Natural killer cell treated with Interleukin-12 subunit alpha and Interleukin-12 subunit beta and Interleukin-15 and Interleukin-18, amount 100 ng/mL, for 72 hours (primary cell): ENCODE results near the gene TFAM. TPM values are rescaled to one million over a fixed set of nuclear protein-coding genes. Genes with fewer than 3 reads are reported as not detected.
"Not testable (repeated sequence)": the region's sequence is repeated elsewhere in the genome, so short reads cannot be mapped to it uniquely, and the experiment has no call there.

Source experiments
- ATAC-seq, 2 donors: fragments of 150-1000 bp; cut with Tn5 transposase in 1 of 2; sonication (Bioruptor Pico), chemical (Tn5 transposase) in 1 of 2; 2 replicates each; pipeline ENCODE4 v1.10.0; 2021
- DNase-seq: peaks from one replicate; pipeline ENCODE4 v3.0.0; 2022; ENCODE audit warnings: low spot score
- H3K27ac Mint-ChIP-seq, 2 donors: 1 replicate in 1 of 2; 2 replicates in 1 of 2; pipeline ENCODE4 v1.8.0; 2022; ENCODE audit warnings: mixed read lengths in 2 of 2, mild to moderate bottlenecking in 1 of 2, moderate library complexity in 1 of 2
- H3K27me3 Mint-ChIP-seq, 2 donors: 1 replicate in 1 of 2; 2 replicates in 1 of 2; pipeline ENCODE4 v1.8.0; 2022; ENCODE audit warnings: mixed read lengths in 2 of 2
- H3K36me3 Mint-ChIP-seq: one replicate; pipeline ENCODE4 v1.8.0; 2022; ENCODE audit warnings: mixed read lengths
- H3K4me1 Mint-ChIP-seq, 2 donors: 1 replicate in 1 of 2; 2 replicates in 1 of 2; pipeline ENCODE4 v1.8.0; 2022; ENCODE audit warnings: low read depth in 2 of 2, mixed read lengths in 2 of 2, mild to moderate bottlenecking in 1 of 2
- H3K4me3 Mint-ChIP-seq: one replicate; pipeline ENCODE4 v1.8.0; 2022; ENCODE audit warnings: mixed read lengths
- H3K9me3 Mint-ChIP-seq: 2 replicates; pipeline ENCODE4 v1.8.0; 2022; ENCODE audit warnings: mixed read lengths
- total RNA-seq, 2 donors: library from RNA; stranded (reverse); gene quantifications; one replicate each; pipeline ENCODE4 v1.2.3, GENCODE V29; 2022

The TFAM gene
- total RNA-seq, 2 donors from 2014 or later, result 59.6 to 84.9 TPM

GRCh38 chr10:58389024-58389423 lies 3.8 kb downstream of the TFAM start:
- DNase-seq, result no peak
- no peak for ATAC-seq
- H3K27me3 Mint-ChIP-seq, result no peaks in the 10 kb centered on the region
- H3K36me3 Mint-ChIP-seq, result peaks cover 25% of the 10 kb centered on the region
- H3K27ac Mint-ChIP-seq, result no peak overlapping the region
- H3K4me3 Mint-ChIP-seq, result no peak overlapping the region
- H3K9me3 Mint-ChIP-seq, result no peaks in the 10 kb centered on the region
- peaks cover 27 to 46% of the 10 kb centered on the region in 2 donors for H3K4me1 Mint-ChIP-seq

- Mint-ChIP-seq H3K36me3 (peaks cover 37% of the 10 kb centered on the region), H3K27me3 (no peaks in the 10 kb centered on the region), H3K4me1 (peaks cover 10 to 21% of the 10 kb centered on the region in 2 donors), H3K9me3 (no peaks in the 10 kb centered on the region), H3K4me3 (no peak overlapping the region), H3K27ac (no peak overlapping the region)
- no peak for ATAC-seq
- no peak for DNase-seq
These were observed 8.1 kb downstream of the TFAM start for GRCh38 chr10:58393317-58393716.

- H3K36me3 Mint-ChIP-seq, result peaks cover 32% of the 10 kb centered on the region
- no peak overlapping the region for H3K4me3 Mint-ChIP-seq
- no peak for ATAC-seq
These were observed 9.3 kb downstream of the TFAM start for GRCh38 chr10:58394471-58394870.

GRCh38 chr10:58396057-58396456 lies 10.8 kb downstream of the TFAM start:
- ATAC-seq (no peak), DNase-seq (no peak)
- Mint-ChIP-seq H3K36me3 (peaks cover 24% of the 10 kb centered on the region), H3K9me3 (no peaks in the 10 kb centered on the region), H3K4me3 (no peak overlapping the region), H3K4me1 (peaks cover 6 to 9% of the 10 kb centered on the region in 2 donors), H3K27me3 (no peaks in the 10 kb centered on the region), H3K27ac (no peak overlapping the region)

More at GRCh38 chr10:58394471-58394870, 9.3 kb downstream of the TFAM start:
- H3K27ac Mint-ChIP-seq, result no peak overlapping the region
- no peaks in the 10 kb centered on the region for H3K27me3 Mint-ChIP-seq
- H3K4me1 Mint-ChIP-seq, result peaks cover 10 to 18% of the 10 kb centered on the region in 2 donors
- no peak for DNase-seq
- no peaks in the 10 kb centered on the region for H3K9me3 Mint-ChIP-seq

GRCh38 chr10:58397830-58398229 lies 12.6 kb downstream of the TFAM start:
- no peak for ATAC-seq
- no peaks in the 10 kb centered on the region for H3K27me3 Mint-ChIP-seq
- H3K4me3 Mint-ChIP-seq, result no peak overlapping the region
- no peaks in the 10 kb centered on the region for H3K4me1 Mint-ChIP-seq
- no peak overlapping the region for H3K27ac Mint-ChIP-seq
- no peak for DNase-seq
- peaks cover 14% of the 10 kb centered on the region for H3K36me3 Mint-ChIP-seq
- no peaks in the 10 kb centered on the region for H3K9me3 Mint-ChIP-seq

- H3K4me1 Mint-ChIP-seq, result no peaks in the 10 kb centered on the region
- no peaks in the 10 kb centered on the region for H3K9me3 Mint-ChIP-seq
- peaks cover 14% of the 10 kb centered on the region for H3K36me3 Mint-ChIP-seq
- ATAC-seq (no peak), DNase-seq (no peak)
- no peaks in the 10 kb centered on the region for H3K27me3 Mint-ChIP-seq
- no peak overlapping the region for H3K4me3 Mint-ChIP-seq
- no peak overlapping the region for H3K27ac Mint-ChIP-seq
These were observed 14.2 kb downstream of the TFAM start for GRCh38 chr10:58399410-58399809.

GRCh38 chr10:58400609-58401008 lies 15.4 kb downstream of the TFAM start:
- no peaks in the 10 kb centered on the region for H3K4me1 Mint-ChIP-seq
- H3K27ac Mint-ChIP-seq, result no peak overlapping the region
- H3K9me3 Mint-ChIP-seq, result no peaks in the 10 kb centered on the region
- ATAC-seq (no peak), DNase-seq (no peak)
- H3K27me3 Mint-ChIP-seq, result no peaks in the 10 kb centered on the region
- H3K36me3 Mint-ChIP-seq, result peaks cover 10% of the 10 kb centered on the region
- no peak overlapping the region for H3K4me3 Mint-ChIP-seq

- Mint-ChIP-seq H3K9me3 (no peaks in the 10 kb centered on the region), H3K27ac (no peak overlapping the region), H3K36me3 (no peaks in the 10 kb centered on the region), H3K27me3 (no peaks in the 10 kb centered on the region), H3K4me1 (no peaks in the 10 kb centered on the region), H3K4me3 (no peak overlapping the region)
- DNase-seq (no peak), ATAC-seq (no peak)
These were observed 18.8 kb downstream of the TFAM start for GRCh38 chr10:58404001-58404400.

GRCh38 chr10:58409956-58410610 lies 24.9 kb downstream of the TFAM start:
- Mint-ChIP-seq H3K9me3 (no peaks in the 10 kb centered on the region), H3K36me3 (no peaks in the 10 kb centered on the region), H3K4me3 (no peak overlapping the region), H3K27me3 (peaks cover 2 to 4% of the 10 kb centered on the region in 2 donors), H3K4me1 (no peaks in the 10 kb centered on the region), H3K27ac (no peak overlapping the region)
- DNase-seq, result no peak
- ATAC-seq, result no peak

GRCh38 chr10:58412502-58412961 lies 27.3 kb downstream of the TFAM start:
- DNase-seq (no peak), ATAC-seq (no peak)
- Mint-ChIP-seq H3K9me3 (no peaks in the 10 kb centered on the region), H3K27ac (no peak overlapping the region), H3K36me3 (no peaks in the 10 kb centered on the region), H3K4me3 (no peak overlapping the region), H3K27me3 (peaks cover 5 to 6% of the 10 kb centered on the region in 2 donors), H3K4me1 (no peaks in the 10 kb centered on the region)

- peaks cover 3% of the 10 kb centered on the region for H3K9me3 Mint-ChIP-seq
- H3K27ac Mint-ChIP-seq, result no peak overlapping the region
These were observed 29.2 kb downstream of the TFAM start for GRCh38 chr10:58414270-58415041.

GRCh38 chr10:58415757-58416156 lies 30.5 kb downstream of the TFAM start:
- ATAC-seq, result no peak
- DNase-seq, result no peak
- Mint-ChIP-seq H3K4me3 (no peak overlapping the region), H3K27ac (no peak overlapping the region), H3K27me3 (peaks cover 6 to 10% of the 10 kb centered on the region in 2 donors), H3K4me1 (no peaks in the 10 kb centered on the region), H3K9me3 (peaks cover 3% of the 10 kb centered on the region), H3K36me3 (peaks cover 3% of the 10 kb centered on the region)

More at GRCh38 chr10:58414270-58415041, 29.2 kb downstream of the TFAM start:
- no peaks in the 10 kb centered on the region for H3K4me1 Mint-ChIP-seq
- no peak for ATAC-seq
- H3K27me3 Mint-ChIP-seq, result peaks cover 5 to 6% of the 10 kb centered on the region in 2 donors
- no peak for DNase-seq
- H3K4me3 Mint-ChIP-seq, result no peak overlapping the region
- no peaks in the 10 kb centered on the region for H3K36me3 Mint-ChIP-seq

- not testable (repeated sequence) for DNase-seq, H3K9me3 Mint-ChIP-seq, H3K27ac Mint-ChIP-seq, H3K4me3 Mint-ChIP-seq, ATAC-seq, H3K4me1 Mint-ChIP-seq
- peaks cover 4 to 27% of the 10 kb centered on the region in 2 donors for H3K27me3 Mint-ChIP-seq
- H3K36me3 Mint-ChIP-seq, result peaks cover 11% of the 10 kb centered on the region
These were observed 32.7 kb downstream of the TFAM start for GRCh38 chr10:58417902-58418301.

- ATAC-seq, result no peak
- Mint-ChIP-seq H3K9me3 (peaks cover 2% of the 10 kb centered on the region), H3K27ac (no peak overlapping the region), H3K4me1 (no peaks in the 10 kb centered on the region), H3K27me3 (peaks cover 0 to 21% of the 10 kb centered on the region in 2 donors), H3K4me3 (no peak overlapping the region), H3K36me3 (peaks cover 11% of the 10 kb centered on the region)
- DNase-seq, result no peak
These were observed 39.0 kb downstream of the TFAM start for GRCh38 chr10:58424176-58424575.
